Esophagus mucosa (tissue), 1 donor: ENCODE data around the gene C2orf42. TPM values are rescaled to one million over a fixed set of nuclear protein-coding genes. Genes with fewer than 3 reads are reported as not detected.
"Not testable (repeated sequence)": the region's sequence is repeated elsewhere in the genome, so short reads cannot be mapped to it uniquely, and the experiment has no call there.

Source experiments
- ATAC-seq: fragments of 200-7000 bp; cut with Tn5 transposase; one replicate; pipeline ENCODE4 v1.9.1; 2020
- total RNA-seq: library from RNA; stranded (reverse); gene quantifications from one replicate; pipeline ENCODE4 v1.2.4, GENCODE V29; 2023
- donor health status: DM: yes; HTN: yes; CAD: no.

C2orf42 gene
- total RNA-seq, 1 donor from 2014 or later = 4.9 TPM

GRCh38 chr2:70102323-70102905 lies 88.4 kb downstream of the C2orf42 start:
- peak; percentile 15 for ATAC-seq

- ATAC-seq = not testable (repeated sequence)
Observed at GRCh38 chr2:70101686-70102085, 89.1 kb downstream of the C2orf42 start.

GRCh38 chr2:70101174-70101573 lies 89.6 kb downstream of the C2orf42 start:
- no peak for ATAC-seq

Other genes starting within 250 kb of the C2orf42 start
- 0.16 TPM for gene ASPRV1, start 229.4 kb downstream of the C2orf42 start, total RNA-seq
- 214 TPM for gene PCBP1, start 103.5 kb downstream of the C2orf42 start, total RNA-seq
- gene TIA1, start 57.6 kb upstream of the C2orf42 start, total RNA-seq = 45.8 TPM
- gene PCYOX1, start 67.1 kb upstream of the C2orf42 start, total RNA-seq = 63.1 TPM
- 172 TPM for gene SNRPG, start 102.7 kb upstream of the C2orf42 start, total RNA-seq
- 26.0 TPM for gene FAM136A, start 111.0 kb upstream of the C2orf42 start, total RNA-seq